Measurements from ENCODE around the gene EIF5B.

DNA sequence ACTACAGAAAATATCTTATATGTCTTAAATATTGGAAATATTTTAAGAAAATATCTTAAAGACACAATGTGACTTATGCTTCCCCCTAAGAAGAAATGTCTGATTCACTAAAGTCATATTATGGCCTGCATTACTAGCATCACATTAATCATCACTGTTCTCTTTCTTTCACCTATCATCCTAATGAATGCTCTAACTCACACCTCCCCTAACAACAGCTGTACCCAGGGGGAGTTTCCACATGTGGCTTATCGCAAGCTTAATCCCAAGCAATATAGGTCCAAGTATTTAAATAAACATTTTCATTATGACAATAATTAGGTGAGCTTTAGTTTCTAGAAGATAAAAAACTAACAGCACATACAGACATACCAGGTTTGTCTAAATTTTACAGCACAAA lies 113.0 kb downstream of the EIF5B start:
- TF ChIP-seq, protein P1, sequence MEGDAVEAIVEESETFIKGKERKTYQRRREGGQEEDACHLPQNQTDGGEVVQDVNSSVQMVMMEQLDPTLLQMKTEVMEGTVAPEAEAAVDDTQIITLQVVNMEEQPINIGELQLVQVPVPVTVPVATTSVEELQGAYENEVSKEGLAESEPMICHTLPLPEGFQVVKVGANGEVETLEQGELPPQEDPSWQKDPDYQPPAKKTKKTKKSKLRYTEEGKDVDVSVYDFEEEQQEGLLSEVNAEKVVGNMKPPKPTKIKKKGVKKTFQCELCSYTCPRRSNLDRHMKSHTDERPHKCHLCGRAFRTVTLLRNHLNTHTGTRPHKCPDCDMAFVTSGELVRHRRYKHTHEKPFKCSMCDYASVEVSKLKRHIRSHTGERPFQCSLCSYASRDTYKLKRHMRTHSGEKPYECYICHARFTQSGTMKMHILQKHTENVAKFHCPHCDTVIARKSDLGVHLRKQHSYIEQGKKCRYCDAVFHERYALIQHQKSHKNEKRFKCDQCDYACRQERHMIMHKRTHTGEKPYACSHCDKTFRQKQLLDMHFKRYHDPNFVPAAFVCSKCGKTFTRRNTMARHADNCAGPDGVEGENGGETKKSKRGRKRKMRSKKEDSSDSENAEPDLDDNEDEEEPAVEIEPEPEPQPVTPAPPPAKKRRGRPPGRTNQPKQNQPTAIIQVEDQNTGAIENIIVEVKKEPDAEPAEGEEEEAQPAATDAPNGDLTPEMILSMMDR (IDR thresholded peaks at IDR 0.05), result no peak
- no peak for TF ChIP-seq EZH2 (IDR thresholded peaks at IDR 0.05; ENCODE audit: borderline replicate concordance, insufficient read depth, low read depth, low read length, poor library complexity, severe bottlenecking)

Measured in B cell (primary cell).